HG02943 (cell line): Measurements from ENCODE around the gene VASH1.

Experiments
- ATAC-seq: cut with Tn5 transposase; IDR thresholded peaks from one replicate; pipeline ENCODE4 v1.9.1; 2021; ENCODE audit warnings: mild to moderate bottlenecking, low read depth, moderate library complexity; ENCODE audit not compliant: unreplicated experiment

VASH1 gene

GRCh38 chr14:76770521-76771436, 9.5 kb downstream of the VASH1 start:
- no peak for ATAC-seq

- ATAC-seq, result no peak
Observed at GRCh38 chr14:76771437-76771980, 10.2 kb downstream of the VASH1 start.

- no peak for ATAC-seq
Observed at GRCh38 chr14:76772300-76773187, 11.3 kb downstream of the VASH1 start.

- ATAC-seq, result no peak
Observed at GRCh38 chr14:76773188-76773885, 12.1 kb downstream of the VASH1 start.

- no peak for ATAC-seq
Observed at GRCh38 chr14:76773956-76774820, 12.9 kb downstream of the VASH1 start.

- ATAC-seq, result no peak
Observed at GRCh38 chr14:76774821-76775694, 13.8 kb downstream of the VASH1 start.

GRCh38 chr14:76775695-76776427, 14.6 kb downstream of the VASH1 start:
- no peak for ATAC-seq

GRCh38 chr14:76776428-76777251, 15.4 kb downstream of the VASH1 start:
- no peak for ATAC-seq

GRCh38 chr14:76777721-76778120, 16.5 kb downstream of the VASH1 start:
- ATAC-seq, result no peak

GRCh38 chr14:76778546-76779215, 17.4 kb downstream of the VASH1 start:
- no peak for ATAC-seq

- ATAC-seq, result no peak
Observed at GRCh38 chr14:76779221-76780057, 18.2 kb downstream of the VASH1 start.

GRCh38 chr14:76780058-76780345, 18.7 kb downstream of the VASH1 start:
- ATAC-seq, result no peak

GRCh38 chr14:76780360-76780759, 19.1 kb downstream of the VASH1 start:
- no peak for ATAC-seq

- ATAC-seq, result no peak
Observed at GRCh38 chr14:76780875-76781647, 19.8 kb downstream of the VASH1 start.

- no peak for ATAC-seq
Observed at GRCh38 chr14:76781648-76782051, 20.4 kb downstream of the VASH1 start.
